ENCODE results near the gene MFSD12.
"Not testable (repeated sequence)": the region's sequence is repeated elsewhere in the genome, so short reads cannot be mapped to it uniquely, and the experiment has no call there.

MFSD12 gene

GRCh38 chr19:3532154-3532786 lies 25.1 kb downstream of the MFSD12 start:
- Histone ChIP-seq H3K9me3 (ENCODE audit: control insufficient read depth in 1 of 2, low read length in 2 of 2) (no peaks in the 10 kb centered on the region), H3K27ac (ENCODE audit: low read depth, low read length) (no peak overlapping the region), H3K4me1 (ENCODE audit: control insufficient read depth in 1 of 2, insufficient read depth in 2 of 2, low read length in 2 of 2) (no peaks in the 10 kb centered on the region), H3K9ac (ENCODE audit: low read depth in 1 of 2, low read length in 2 of 2) (no peak overlapping the region), H3K36me3 (ENCODE audit: control insufficient read depth in 1 of 2, insufficient read depth in 2 of 2, low read length in 2 of 2) (peaks cover 34 to 71% of the 10 kb centered on the region in 2 donors), H3K4me3 (ENCODE audit: low read depth in 1 of 2, low read length in 2 of 2) (no peak overlapping the region), H3K27me3 (ENCODE audit: control insufficient read depth in 1 of 2, insufficient read depth in 2 of 2, low read length in 2 of 2) (no peaks in the 10 kb centered on the region)

GRCh38 chr19:3531716-3532115 lies 25.7 kb downstream of the MFSD12 start:
- H3K9ac ChIP-seq (ENCODE audit: low read depth in 1 of 2, low read length in 2 of 2), result no peak overlapping the region
- peaks cover 40 to 76% of the 10 kb centered on the region in 2 donors for H3K36me3 ChIP-seq (ENCODE audit: control insufficient read depth in 1 of 2, insufficient read depth in 2 of 2, low read length in 2 of 2)
- no peaks in the 10 kb centered on the region for H3K9me3 ChIP-seq (ENCODE audit: control insufficient read depth in 1 of 2, low read length in 2 of 2)
- no peaks in the 10 kb centered on the region for H3K4me1 ChIP-seq (ENCODE audit: control insufficient read depth in 1 of 2, insufficient read depth in 2 of 2, low read length in 2 of 2)
- H3K4me3 ChIP-seq (ENCODE audit: low read depth in 1 of 2, low read length in 2 of 2), result no peak overlapping the region
- no peaks in the 10 kb centered on the region for H3K27me3 ChIP-seq (ENCODE audit: control insufficient read depth in 1 of 2, insufficient read depth in 2 of 2, low read length in 2 of 2)
- H3K27ac ChIP-seq (ENCODE audit: low read depth, low read length), result no peak overlapping the region

DNA sequence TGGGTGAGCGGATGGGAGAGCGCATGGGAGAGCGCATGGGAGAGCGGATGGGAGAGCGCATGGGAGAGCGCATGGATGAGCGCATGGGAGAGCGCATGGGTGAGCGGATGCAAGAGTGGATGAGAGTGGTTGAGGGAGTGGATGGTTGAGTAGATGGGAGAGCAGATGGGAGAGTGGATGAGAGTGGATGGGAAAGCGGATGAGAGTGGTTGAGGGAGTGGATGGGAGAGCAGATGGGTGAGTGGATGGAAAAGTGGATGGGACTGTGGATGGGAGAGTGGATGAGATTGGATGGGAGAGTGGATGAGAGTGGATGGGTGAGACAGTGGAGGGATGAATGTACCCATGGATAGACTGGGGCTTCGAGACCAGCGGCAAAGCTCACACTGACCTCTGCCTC lies 27.0 kb downstream of the MFSD12 start:
- no peak overlapping the region for H3K27ac ChIP-seq (ENCODE audit: low read depth, low read length)
- H3K4me1 ChIP-seq (ENCODE audit: control insufficient read depth in 1 of 2, insufficient read depth in 2 of 2, low read length in 2 of 2), result no peaks in the 10 kb centered on the region
- H3K4me3 ChIP-seq (ENCODE audit: low read depth in 1 of 2, low read length in 2 of 2), result no peak overlapping the region
- H3K36me3 ChIP-seq (ENCODE audit: control insufficient read depth in 1 of 2, insufficient read depth in 2 of 2, low read length in 2 of 2), result peaks cover 32 to 83% of the 10 kb centered on the region in 2 donors
- no peaks in the 10 kb centered on the region for H3K9me3 ChIP-seq (ENCODE audit: control insufficient read depth in 1 of 2, low read length in 2 of 2)
- no peaks in the 10 kb centered on the region for H3K27me3 ChIP-seq (ENCODE audit: control insufficient read depth in 1 of 2, insufficient read depth in 2 of 2, low read length in 2 of 2)
- no peak overlapping the region for H3K9ac ChIP-seq (ENCODE audit: low read depth in 1 of 2, low read length in 2 of 2)

GRCh38 chr19:3529299-3529698 lies 28.1 kb downstream of the MFSD12 start:
- not testable (repeated sequence) for H3K4me1 ChIP-seq (ENCODE audit: control insufficient read depth in 1 of 2, insufficient read depth in 2 of 2, low read length in 2 of 2); H3K9ac ChIP-seq (ENCODE audit: low read depth in 1 of 2, low read length in 2 of 2); H3K27me3 ChIP-seq (ENCODE audit: control insufficient read depth in 1 of 2, insufficient read depth in 2 of 2, low read length in 2 of 2); H3K4me3 ChIP-seq (ENCODE audit: low read depth in 1 of 2, low read length in 2 of 2); H3K27ac ChIP-seq (ENCODE audit: low read depth, low read length); H3K9me3 ChIP-seq (ENCODE audit: control insufficient read depth in 1 of 2, low read length in 2 of 2)
- H3K36me3 ChIP-seq (ENCODE audit: control insufficient read depth in 1 of 2, insufficient read depth in 2 of 2, low read length in 2 of 2), result peaks cover 32 to 82% of the 10 kb centered on the region in 2 donors

DNA sequence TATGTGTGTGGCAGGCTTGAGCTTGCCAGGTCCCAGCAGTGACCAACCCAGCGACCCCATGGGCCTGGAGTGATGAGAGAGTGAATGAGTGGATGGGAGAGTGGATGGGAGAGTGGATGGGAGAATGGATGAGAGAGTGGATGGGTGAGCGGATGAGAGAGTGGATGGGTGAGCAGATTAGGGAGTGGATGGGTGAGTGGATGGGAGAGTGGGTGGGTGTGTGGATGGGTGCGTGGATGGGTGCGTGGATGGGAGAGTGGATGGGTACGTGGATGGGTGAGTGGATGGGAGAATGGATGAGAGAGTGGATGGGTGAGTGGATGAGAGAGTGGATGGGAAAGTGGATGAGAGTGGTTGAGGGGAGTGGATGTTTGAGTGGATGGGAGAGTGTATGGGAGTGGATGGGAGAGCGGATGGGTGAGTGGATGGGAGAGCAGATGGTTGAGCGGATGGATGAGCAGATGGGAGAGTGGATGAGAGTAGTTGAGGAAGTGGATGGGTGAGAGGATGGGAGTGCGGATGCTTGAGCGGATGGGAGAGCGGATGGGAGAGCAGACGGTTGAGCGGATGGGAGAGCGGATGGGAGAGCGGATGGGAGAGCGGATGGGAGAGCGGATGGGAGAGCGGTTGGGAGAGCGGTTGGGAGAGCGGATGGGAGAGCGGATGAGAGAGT lies 28.7 kb downstream of the MFSD12 start:
- Histone ChIP-seq H3K4me1 (ENCODE audit: control insufficient read depth in 1 of 2, insufficient read depth in 2 of 2, low read length in 2 of 2) (no peaks in the 10 kb centered on the region), H3K4me3 (ENCODE audit: low read depth in 1 of 2, low read length in 2 of 2) (no peak overlapping the region), H3K9ac (ENCODE audit: low read depth in 1 of 2, low read length in 2 of 2) (no peak overlapping the region), H3K27ac (ENCODE audit: low read depth, low read length) (no peak overlapping the region), H3K27me3 (ENCODE audit: control insufficient read depth in 1 of 2, insufficient read depth in 2 of 2, low read length in 2 of 2) (no peaks in the 10 kb centered on the region), H3K9me3 (ENCODE audit: control insufficient read depth in 1 of 2, low read length in 2 of 2) (no peaks in the 10 kb centered on the region), H3K36me3 (ENCODE audit: control insufficient read depth in 1 of 2, insufficient read depth in 2 of 2, low read length in 2 of 2) (peaks cover 37 to 83% of the 10 kb centered on the region in 2 donors)

DNA sequence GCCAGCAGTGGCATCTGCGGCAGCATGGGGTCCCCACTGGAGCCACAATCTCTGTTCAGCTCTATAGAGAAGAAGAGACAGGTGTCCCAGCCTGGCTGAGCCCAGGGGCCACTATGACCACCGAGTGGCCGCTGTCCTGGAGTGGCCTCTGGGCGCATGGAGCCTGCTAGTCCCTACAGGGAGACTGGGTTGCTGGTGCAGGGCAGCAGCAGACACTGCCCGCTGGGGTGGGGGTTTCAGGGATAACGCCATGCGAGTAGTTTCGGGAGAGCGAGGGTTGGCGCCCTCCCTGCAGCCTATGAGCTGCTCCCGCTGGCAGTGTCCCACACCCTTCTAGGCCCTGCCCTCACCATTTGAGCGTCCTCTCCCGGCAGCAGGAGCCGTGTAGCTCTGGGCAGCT lies 29.3 kb downstream of the MFSD12 start:
- no peak overlapping the region for H3K4me3 ChIP-seq (ENCODE audit: low read depth in 1 of 2, low read length in 2 of 2)
- H3K27me3 ChIP-seq (ENCODE audit: control insufficient read depth in 1 of 2, insufficient read depth in 2 of 2, low read length in 2 of 2), result no peaks in the 10 kb centered on the region
- no peaks in the 10 kb centered on the region for H3K4me1 ChIP-seq (ENCODE audit: control insufficient read depth in 1 of 2, insufficient read depth in 2 of 2, low read length in 2 of 2)
- peaks cover 32 to 83% of the 10 kb centered on the region in 2 donors for H3K36me3 ChIP-seq (ENCODE audit: control insufficient read depth in 1 of 2, insufficient read depth in 2 of 2, low read length in 2 of 2)
- no peak overlapping the region for H3K27ac ChIP-seq (ENCODE audit: low read depth, low read length)
- H3K9me3 ChIP-seq (ENCODE audit: control insufficient read depth in 1 of 2, low read length in 2 of 2), result no peaks in the 10 kb centered on the region
- H3K9ac ChIP-seq (ENCODE audit: low read depth in 1 of 2, low read length in 2 of 2), result no peak overlapping the region

DNA sequence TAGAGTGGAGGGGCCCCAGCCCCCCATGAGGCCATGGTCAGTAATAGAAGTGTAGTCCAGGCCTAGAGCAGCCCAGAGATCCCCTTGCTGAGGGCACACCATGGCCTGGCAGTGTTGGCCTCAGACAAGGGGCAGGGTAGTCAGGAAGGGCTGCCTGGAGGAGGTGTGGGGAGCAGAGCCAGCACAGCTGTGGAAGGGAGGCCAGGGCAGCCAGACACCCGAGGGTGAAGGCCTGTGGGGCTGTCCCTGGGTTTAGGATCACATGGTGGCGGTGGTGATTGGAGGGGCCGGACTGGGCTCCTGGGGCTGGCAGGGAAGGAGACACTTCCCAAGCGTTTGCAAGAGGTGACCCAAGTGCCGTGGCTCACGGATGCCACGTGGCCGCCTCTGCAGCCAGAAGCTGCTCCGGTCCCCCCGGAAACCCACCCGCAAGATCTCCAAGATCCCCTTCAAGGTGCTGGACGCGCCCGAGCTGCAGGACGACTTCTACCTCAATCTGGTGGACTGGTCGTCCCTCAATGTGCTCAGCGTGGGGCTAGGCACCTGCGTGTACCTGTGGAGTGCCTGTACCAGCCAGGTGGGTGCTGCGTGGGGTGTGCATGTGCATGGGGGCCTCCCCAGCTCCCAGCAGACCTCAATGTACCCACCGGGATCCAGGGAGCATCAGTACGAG lies 30.0 kb downstream of the MFSD12 start:
- Histone ChIP-seq H3K9me3 (ENCODE audit: control insufficient read depth in 1 of 2, low read length in 2 of 2) (no peaks in the 10 kb centered on the region), H3K27me3 (ENCODE audit: control insufficient read depth in 1 of 2, insufficient read depth in 2 of 2, low read length in 2 of 2) (no peaks in the 10 kb centered on the region), H3K9ac (ENCODE audit: low read depth in 1 of 2, low read length in 2 of 2) (no peak overlapping the region), H3K36me3 (ENCODE audit: control insufficient read depth in 1 of 2, insufficient read depth in 2 of 2, low read length in 2 of 2) (peaks cover 30 to 81% of the 10 kb centered on the region in 2 donors), H3K4me1 (ENCODE audit: control insufficient read depth in 1 of 2, insufficient read depth in 2 of 2, low read length in 2 of 2) (no peaks in the 10 kb centered on the region), H3K27ac (ENCODE audit: low read depth, low read length) (no peak overlapping the region), H3K4me3 (ENCODE audit: low read depth in 1 of 2, low read length in 2 of 2) (no peak overlapping the region)

DNA sequence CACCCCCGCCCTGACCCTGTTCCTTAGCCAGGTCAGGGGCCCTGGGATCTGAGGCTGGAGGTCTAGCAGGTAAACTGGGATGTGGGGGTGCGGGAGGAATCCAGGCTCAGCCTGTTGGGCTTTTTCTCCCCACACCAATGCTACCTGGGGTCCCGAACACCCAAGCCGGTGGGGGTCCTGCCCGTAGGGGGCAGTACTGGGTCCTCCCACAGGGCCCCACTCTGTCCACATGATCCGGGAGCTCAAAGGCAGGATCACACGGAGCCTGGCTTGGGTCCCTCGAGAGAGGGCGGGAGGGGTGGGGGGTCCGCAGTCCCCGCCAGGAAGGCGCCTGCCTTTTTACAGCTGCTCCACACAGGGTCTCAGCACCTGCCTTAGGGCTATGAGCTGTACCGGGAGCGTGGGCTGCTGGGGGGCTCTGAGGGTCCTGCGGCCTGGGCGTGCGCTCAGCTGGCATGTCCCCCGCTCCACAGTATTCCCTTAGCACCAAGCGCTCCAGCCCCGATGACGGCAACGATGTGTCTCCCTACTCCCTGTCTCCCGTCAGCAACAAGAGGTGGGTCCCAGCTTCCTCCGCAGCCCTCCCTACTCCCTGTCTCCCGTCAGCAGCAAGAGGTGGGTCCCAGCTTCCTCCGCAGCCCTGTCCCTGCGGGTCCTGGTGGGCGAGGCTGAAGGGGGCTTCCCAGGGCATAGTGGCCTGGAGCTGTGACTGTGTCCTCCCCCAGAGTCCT lies 30.7 kb downstream of the MFSD12 start:
- H3K36me3 ChIP-seq (ENCODE audit: control insufficient read depth in 1 of 2, insufficient read depth in 2 of 2, low read length in 2 of 2), result peaks cover 29 to 77% of the 10 kb centered on the region in 2 donors
- no peak overlapping the region for H3K27ac ChIP-seq (ENCODE audit: low read depth, low read length)
- no peaks in the 10 kb centered on the region for H3K9me3 ChIP-seq (ENCODE audit: control insufficient read depth in 1 of 2, low read length in 2 of 2)
- no peak overlapping the region for H3K4me3 ChIP-seq (ENCODE audit: low read depth in 1 of 2, low read length in 2 of 2)
- no peak overlapping the region for H3K9ac ChIP-seq (ENCODE audit: low read depth in 1 of 2, low read length in 2 of 2)
- H3K27me3 ChIP-seq (ENCODE audit: control insufficient read depth in 1 of 2, insufficient read depth in 2 of 2, low read length in 2 of 2), result no peaks in the 10 kb centered on the region
- no peaks in the 10 kb centered on the region for H3K4me1 ChIP-seq (ENCODE audit: control insufficient read depth in 1 of 2, insufficient read depth in 2 of 2, low read length in 2 of 2)

- H3K36me3 ChIP-seq (ENCODE audit: control insufficient read depth in 1 of 2, insufficient read depth in 2 of 2, low read length in 2 of 2), result peaks cover 26 to 61% of the 10 kb centered on the region in 2 donors
- no peaks in the 10 kb centered on the region for H3K9me3 ChIP-seq (ENCODE audit: control insufficient read depth in 1 of 2, low read length in 2 of 2)
- H3K4me3 ChIP-seq (ENCODE audit: low read depth in 1 of 2, low read length in 2 of 2), result no peak overlapping the region
- H3K27me3 ChIP-seq (ENCODE audit: control insufficient read depth in 1 of 2, insufficient read depth in 2 of 2, low read length in 2 of 2), result no peaks in the 10 kb centered on the region
- peaks cover 12 to 13% of the 10 kb centered on the region in 2 donors for H3K4me1 ChIP-seq (ENCODE audit: control insufficient read depth in 1 of 2, insufficient read depth in 2 of 2, low read length in 2 of 2)
- no peak overlapping the region for H3K9ac ChIP-seq (ENCODE audit: low read depth in 1 of 2, low read length in 2 of 2)
- no peak overlapping the region for H3K27ac ChIP-seq (ENCODE audit: low read depth, low read length)
These were observed 32.4 kb downstream of the MFSD12 start for GRCh38 chr19:3524904-3525451.

Measured in duodenal mucosa (tissue), 2 donors.